Right renal pelvis (tissue), 4 donors: ENCODE results near the gene GNAI2. TPM values are rescaled to one million over a fixed set of nuclear protein-coding genes. Genes with fewer than 3 reads are reported as not detected.
"Not testable (repeated sequence)": the region's sequence is repeated elsewhere in the genome, so short reads cannot be mapped to it uniquely, and the experiment has no call there.

Source experiments
- DNase-seq, 4 donors: peaks; one replicate each; pipeline ENCODE4 v3.0.0-alpha.2; 2013; ENCODE audit warnings: low read depth in 4 of 4, low spot score in 3 of 4, missing footprints in 1 of 4
- polyA plus RNA-seq, 4 donors: library from polyadenylated mRNA; unstranded; fragments of 120-200 nt; gene quantifications; one replicate each; pipeline ENCODE4 v1.2.1, GENCODE V29; 2013; ENCODE audit not compliant: insufficient read length in 4 of 4

The GNAI2 gene
- polyA plus RNA-seq, 4 donors, result 203 to 219 (median 207) TPM

DNA sequence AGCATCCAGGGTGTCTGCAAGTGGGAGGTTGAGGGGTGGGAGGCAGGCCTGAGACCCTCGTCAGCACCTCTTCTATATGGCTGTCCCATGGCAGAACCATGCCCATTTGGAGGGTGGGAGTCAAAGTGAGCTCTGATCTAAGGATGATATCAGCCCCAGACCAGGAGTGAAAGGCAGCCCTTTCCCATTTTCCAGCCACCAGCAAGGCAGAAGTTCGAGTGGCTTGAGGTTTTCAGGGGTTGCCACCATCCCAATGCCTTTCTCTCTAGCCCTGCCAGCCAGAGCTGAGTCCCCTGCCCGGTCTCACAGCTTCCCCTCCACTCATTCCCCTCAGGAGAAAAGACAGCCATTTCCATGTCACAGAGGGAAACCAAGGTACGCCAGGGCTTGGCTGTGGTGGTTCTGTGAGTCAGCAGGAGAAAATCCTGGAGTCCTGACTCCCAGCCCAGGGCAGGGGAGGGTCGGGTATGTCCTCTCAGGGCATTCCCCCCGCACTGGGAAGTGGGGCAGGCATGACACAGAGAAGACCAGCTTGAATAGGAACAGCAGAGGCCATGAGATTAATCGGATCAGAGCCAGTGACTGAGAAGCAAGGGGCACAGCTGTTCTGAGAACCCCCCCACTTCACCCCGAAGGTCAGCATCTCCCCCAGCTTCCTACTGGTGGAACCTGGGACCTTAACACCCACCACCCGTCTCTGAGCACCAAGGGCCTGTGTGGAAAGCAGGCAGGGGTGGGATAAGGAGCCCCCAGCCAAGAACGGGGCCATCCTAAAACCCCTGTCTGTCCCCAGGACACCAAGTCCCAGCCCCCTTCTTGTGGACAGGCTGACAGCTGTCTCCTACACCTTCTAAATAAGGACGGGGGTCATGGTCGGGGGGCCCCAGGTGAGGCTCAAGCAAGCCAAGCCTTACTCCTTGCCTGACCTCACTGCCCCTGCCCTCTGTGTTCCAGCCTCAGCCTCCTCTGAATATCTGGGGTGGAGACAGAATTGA lies 31.9 kb upstream of the GNAI2 start:
- no peak for DNase-seq

DNA sequence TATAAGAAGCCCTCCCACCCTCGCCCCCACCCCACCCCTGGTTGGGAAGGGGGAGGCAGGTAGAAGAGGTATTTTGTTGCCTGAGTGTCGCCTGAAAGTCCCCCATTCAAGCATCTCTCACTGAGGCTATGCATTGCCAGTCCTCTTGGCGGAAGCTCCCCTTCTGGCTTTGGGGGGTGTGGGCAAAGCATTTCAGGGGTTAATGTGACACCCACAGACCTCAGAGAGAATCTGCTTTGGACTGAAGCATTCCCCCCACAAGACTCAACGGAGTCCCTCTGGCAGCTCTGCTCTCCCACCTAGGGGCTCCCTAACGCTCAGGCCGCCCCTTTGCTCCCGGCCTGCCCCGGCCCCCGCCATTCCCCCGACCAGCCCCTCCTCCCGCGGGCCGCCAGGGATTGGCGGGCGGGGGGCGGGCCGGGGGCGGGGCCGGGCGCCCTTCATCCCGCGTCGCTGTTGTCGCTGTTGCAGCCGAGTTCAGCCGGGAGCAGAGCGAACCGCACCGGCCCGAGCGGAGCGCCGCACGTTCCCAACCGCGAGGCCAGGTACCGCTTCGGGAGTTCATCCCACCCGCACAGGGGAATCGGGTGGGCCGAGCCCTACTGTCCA lies 31.1 kb upstream of the GNAI2 start, which contains the start of gene SLC38A3:
TSS of gene SLC38A3 (plus strand) at position 468 of the 609 bp plus-strand sequence. CDS start 8,929 bp downstream, outside the sequence.
- DNase-seq, result no peak

DNA sequence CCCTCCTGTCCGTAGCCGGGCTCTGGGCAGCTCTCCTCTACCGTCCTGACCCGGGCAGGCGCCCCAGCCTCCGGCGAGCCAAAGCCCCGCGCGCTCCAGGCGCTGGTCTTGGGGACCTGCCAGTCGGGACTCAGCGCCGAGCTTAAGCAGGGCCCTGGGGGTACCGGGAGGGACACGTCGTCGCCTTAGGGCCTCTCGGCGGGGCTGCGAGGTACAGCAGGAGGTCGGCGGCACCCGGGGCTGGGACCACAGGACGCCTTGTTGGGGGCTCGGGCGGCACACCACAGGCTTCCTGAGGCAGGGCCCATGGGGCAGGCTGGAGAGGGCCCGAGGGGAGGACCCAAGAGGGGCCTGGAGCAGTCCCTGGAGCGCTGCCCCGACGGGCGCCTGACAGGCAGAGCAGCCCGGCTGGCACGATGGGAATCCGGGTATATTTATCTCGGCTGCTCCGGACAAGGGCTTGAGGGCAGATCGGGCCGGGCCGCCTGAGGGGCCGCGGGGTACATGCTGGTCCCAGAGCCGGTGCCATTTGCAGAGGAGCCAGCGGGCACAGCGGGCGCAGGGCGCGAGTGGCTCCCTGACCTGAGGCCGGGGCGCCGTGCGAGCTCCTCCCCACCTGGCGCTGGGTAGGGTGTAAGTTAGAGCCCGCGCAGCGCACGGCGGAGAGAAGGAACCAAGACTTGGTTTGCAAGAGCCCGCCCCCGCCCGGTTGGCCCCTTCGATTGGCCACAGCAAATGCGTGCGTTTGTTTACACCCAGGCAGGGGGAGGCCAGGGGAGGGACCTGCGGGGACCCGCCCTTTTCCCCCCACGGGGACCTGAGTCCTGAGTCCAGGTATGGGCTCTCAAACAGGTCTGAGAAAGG lies 30.4 kb upstream of the GNAI2 start:
- no peak for DNase-seq

DNA sequence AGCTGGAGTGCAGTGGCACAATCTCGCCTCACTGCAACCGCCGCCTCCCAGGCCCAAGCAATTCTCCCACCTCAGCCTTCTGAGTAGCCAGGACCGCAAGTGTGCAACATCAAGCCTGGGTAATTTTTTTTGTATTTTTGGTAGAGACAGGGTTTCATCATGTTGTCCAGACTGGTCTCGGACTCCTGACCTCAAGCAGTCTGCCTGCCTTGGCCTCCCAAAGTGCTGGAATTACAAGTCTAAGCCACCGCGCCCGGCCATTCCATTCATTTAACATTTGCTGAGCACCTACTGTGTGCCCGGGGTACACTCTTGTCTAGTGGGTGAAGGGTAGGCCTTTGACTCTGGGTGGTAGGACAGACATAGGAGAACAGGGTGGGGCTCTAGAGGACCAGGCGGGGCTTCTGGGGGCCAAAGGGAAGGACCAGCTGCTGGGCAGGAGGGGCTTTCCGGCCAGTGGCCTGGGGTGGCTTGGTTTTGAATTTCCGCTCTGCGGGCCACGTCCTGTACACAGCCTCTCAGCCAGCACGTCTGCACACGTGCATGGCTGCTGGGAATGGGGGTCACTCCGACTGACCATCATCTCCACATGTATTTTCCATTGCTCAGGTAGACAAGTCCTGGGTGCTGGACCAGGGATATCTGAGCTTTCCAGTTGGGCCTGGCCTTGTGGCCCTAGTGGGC lies 28.5 kb upstream of the GNAI2 start:
- DNase-seq, result no peak

DNA sequence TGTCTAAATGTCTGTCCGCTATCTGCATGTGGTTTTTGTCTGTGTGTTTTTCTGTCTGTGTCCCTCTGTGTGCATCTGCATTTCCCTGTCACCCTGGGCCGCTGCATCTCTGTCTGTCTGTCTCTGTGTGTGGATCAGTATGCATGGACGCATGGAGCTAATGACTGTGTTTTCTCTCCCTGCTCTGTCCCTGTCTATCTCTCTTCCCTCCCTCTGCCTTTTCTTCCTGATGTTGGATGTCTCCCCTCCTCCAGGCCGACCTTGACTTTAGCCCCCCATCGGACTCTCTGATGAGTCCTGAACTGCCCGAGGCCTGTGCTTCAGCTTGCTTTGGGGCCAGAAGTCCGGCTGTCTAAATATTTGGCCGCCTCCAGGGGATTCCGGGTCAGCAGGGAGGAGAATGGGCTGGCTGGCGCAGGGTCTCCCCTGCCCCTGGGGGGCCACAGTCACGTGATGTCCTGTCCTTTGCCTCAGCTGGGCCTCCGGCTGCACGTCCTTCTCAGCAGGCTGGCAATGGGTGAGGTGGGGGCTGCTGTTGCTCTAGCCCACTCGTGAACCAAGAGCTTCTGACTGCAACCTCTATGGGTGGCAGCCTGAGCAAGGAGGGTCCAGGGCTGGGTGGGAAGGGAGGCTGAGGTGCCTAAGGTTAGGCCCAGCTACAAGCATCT lies 27.2 kb upstream of the GNAI2 start:
- DNase-seq, result no peak

DNA sequence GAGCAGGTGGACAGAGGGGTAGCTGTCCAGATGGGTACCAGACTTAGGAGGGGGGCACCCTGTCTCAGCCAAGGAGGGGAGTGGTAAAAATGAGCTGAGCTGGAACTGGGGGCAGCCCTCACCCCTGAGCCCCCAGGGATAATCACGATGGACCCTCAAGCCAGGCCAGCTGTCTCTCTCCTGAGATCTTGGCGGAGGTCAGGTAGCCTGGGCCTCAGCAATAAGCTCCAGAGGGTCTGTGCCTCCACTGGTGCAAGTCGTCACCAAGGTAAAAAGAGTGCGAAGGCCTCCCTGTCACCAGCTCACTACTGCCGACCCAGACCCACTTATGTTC lies 25.9 kb upstream of the GNAI2 start:
- DNase-seq, result no peak

DNA sequence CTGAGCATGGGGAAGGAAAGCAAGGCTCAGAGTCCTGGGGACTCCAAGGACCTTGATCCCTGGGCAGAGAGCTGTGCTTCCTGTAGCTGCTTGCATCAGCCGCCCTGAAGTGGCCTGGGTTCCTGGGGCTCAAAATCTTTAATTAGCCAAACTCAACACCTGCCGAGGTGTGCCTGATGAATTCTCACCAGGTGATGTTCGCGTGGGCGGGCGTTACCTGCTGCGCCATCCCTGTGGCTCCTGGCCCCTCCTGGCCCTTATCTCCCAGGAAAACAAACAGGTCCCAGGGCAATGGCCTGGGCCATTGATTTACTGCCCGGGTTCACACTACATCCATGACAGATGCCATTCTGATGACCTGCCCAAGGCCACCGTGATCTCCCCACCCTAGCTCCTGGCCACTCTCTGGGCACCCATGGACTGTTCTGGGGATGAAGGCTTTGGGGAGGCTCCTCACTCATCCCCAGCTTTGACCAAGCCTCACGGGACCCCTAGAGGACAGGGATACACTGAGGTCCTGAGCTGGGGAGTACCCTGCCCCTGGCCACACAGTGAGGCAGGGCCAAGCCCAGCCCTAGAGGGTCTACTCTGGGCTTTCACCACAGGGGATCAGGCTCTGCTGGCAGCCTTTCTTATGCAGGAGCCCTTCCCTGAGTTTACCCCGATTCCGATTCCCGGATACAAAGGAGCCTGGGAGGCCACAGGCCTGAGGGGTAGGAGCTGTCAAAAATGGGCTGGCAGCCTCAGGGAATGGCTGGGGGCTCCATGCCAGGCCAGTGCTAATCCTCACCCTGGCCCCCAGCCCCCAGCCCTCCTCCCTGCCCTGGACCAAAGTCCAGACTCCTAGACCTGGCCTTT lies 25.3 kb upstream of the GNAI2 start:
- no peak for DNase-seq

DNA sequence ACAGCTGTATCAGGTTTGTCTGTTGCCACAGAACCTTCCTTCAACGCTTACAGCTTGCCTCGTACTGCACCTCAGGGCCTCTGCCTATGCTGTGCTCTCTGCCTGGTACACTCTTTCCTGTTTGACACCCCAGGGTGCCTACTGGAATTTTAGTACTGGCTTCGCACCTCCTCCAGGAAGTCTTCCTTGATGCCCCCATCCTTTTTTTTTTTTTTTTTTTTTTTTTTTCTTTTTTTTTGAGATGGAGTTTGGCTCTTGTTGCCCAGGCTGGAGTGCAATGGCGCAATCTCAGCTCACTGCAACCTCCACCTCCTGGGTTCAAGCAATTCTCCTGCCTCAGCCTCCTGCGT lies 24.7 kb upstream of the GNAI2 start:
- DNase-seq, result not testable (repeated sequence)

DNA sequence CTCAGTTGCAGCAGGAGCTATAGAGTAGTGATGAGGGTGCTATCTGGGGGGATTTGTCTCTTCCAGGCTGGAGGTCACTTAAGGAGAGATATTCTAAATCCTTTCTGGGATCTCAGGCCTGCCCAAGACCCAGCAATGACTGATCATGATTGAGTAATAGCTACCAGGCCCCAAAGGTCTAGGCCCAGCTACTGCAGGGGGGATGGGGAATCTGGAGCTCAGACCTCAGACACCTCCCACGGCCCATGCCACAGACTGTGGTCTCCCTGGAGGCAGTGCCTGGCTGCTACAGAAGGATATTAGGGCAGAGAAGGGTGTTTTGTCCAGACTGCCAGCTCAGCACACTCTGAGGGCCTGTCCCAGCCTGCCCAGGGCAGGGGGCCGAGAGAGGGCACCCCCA lies 24.1 kb upstream of the GNAI2 start:
- no peak for DNase-seq

DNA sequence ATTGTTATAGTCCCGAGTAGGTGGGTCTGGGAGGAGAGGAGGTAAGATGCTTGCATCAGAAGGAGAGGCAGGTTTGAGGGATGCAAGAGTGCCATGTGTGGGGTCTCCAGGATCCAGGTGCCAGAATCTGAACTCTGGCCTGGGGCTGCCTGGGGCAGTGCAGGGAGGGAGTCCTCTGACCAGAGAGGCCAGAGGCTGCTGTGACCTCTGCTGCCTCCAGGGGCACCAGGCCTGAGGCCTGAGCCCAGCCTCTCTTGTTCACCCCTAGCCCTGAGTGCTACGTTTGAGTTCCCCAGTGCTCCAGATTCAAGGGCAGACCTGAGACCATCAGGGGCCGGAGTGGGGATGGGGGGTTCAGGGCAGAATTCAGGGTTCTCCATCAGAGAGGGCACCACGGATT lies 23.5 kb upstream of the GNAI2 start:
- DNase-seq, result no peak

DNA sequence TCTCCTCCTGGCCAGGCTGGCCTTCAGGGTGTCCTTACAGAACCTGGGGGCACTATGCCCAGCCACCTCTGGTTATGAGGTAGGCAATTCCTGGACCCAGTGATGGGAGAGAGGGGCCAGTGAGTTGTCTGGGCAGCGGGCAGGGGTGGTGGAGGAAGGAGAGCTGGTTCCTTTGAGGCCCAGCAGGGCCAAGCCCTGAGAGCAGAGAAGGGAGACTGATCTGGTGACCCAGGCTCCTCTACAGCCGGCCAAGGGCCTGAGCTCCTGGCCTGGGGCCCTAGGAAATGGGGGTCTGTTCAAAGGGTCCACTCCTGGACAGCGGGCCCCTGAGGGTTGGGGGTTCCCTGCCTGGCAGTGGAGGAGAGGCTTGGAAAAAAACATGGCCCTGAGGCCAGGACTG lies 23.0 kb upstream of the GNAI2 start:
- no peak for DNase-seq

DNA sequence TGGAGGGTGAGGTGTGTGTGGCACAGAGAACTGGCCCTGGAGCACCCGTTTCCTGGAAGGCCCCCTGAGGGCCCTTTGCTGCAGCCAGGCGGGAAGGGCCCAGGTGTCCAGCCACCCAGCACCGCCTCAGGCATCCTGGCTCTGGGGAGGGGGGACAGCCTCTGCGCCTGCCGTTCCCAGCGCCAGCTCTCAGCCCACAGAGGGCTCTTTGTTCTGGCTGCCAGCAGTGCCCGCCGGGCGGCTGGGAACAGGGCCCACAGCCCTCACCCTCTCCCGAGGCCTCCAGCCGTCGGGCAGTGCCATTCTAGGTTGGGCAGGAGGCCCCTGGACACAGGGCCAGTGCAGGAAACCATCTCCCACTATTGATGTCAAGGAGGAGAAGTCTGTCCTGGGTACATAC lies 22.6 kb upstream of the GNAI2 start:
- DNase-seq, result no peak

DNA sequence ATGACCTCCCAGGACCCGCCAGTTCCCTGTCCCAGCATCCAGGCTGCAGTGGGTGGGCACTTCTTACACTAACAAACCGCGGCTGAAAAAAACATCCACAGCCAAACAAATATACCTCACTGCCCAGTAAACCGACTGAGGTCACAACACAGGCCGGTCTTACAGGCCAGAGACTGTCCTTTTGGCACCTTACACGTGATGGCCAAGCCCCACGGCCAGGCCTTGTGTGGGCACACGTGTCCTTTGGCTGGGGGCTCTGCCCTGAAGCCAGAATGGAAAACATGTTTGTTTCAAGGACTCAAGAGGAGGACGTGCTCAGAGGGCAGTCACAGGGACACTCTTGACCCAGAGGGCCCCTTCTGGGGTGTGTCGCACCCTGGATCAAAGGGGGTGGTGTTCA lies 21.2 kb upstream of the GNAI2 start:
- DNase-seq, result no peak

DNA sequence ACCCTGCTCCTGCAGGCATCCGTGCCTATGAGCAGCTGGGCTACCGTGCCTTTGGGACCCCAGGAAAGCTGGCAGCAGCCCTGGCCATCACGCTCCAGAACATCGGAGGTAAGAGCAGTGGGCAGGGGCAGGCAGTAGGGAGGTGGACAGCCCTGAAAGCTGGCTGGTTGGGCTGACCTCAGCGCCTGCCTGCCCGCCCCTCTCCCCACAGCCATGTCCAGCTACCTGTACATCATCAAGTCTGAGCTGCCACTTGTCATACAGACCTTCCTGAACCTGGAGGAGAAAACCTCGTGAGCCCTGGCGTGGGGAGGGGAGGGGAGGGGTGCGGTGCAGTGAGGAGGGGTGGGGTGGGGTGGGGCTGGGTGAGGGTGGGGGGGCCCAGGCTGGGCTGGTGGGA lies 20.5 kb upstream of the GNAI2 start:
- no peak for DNase-seq

DNA sequence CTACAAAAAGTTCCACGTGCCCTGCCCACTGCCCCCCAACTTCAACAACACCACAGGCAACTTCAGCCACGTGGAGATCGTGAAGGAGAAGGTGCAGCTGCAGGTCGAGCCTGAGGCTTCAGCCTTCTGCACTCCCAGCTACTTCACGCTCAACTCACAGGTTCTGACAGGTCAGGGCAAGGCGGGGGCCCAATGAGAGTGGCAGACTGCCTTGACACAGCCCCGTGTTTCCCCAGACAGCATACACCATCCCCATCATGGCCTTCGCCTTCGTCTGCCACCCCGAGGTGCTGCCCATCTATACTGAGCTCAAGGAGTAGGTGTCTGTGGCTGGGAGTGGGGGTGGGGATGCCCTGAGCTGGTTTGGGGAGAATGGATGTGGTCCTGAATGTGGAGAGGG lies 18.3 kb upstream of the GNAI2 start:
- no peak for DNase-seq

DNA sequence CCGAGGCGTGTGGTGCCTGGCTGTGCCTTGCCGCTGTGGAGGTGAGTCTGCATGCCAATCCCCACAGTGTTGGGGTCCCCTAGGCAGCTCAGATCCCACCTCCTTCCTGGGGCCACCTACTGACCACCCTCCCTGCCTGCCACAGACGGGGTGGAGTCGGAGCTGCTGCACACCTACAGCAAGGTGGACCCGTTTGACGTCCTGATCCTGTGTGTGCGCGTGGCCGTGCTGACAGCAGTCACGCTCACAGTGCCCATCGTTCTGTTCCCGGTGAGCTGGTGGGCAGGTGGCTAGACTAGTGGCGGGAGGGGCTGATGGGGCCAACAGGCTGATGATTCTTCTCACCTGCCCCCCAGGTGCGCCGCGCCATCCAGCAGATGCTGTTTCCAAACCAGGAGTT lies 17.6 kb upstream of the GNAI2 start:
- no peak for DNase-seq

DNA sequence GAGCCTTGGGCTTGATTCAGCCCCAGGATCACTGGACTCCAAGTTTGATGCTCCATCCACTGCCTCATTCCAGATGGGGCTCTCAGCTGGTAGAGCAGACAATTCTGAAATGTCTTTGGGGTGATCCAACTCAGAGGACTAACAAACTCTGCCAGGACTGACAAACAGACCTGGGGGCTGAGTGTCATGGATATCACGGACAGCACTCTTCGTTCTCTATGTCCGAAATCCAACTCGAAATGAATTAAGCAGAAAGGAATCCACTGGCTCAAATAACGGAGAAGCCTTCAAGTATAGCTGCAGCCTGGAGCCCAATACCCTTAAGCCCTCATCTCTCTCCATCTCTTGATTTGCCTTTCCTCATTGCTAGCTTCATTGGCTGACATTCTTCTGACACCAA lies 16.7 kb upstream of the GNAI2 start:
- DNase-seq, result no peak

DNA sequence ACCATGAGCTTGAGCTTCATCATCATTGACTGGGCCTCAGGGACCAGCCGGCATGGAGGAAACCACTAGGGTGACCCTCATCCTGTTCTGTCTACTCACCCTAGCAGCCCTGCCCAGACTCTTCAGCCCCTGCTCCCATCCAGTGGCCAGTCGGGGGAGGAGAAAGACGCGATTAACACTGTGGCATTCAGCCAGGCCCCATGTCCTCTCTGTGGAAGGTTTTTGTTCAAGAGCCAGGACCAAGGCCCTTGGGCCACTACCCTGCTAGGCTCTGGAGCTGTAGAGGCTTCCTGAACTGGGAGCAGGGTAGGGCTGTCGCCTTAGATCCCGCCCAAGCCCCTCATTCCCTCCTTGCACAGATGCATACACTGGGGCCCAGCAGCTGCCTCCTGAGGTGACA lies 15.9 kb upstream of the GNAI2 start:
- no peak for DNase-seq

DNA sequence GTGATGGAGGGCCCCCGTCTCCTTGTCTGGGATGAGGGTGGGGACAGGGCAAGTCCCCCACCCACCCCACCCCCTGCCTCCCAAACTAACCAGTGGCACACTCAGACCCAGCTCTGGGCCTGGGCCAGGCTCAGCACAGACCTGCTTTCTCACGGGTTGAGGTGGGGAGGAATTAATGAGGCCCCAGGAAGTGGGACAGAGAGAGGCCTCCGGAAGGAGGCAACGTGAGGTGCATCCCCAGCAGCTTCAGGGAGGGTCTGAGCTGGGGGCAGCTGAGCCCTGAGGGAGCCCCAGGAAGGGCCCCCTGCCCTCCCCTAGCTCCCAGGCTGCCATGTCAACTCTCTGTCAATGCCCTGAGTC lies 15.0 kb upstream of the GNAI2 start:
- DNase-seq, result no peak
